ENCODE measurements around the gene FAM168A. TPM values are rescaled to one million over a fixed set of nuclear protein-coding genes. Genes with fewer than 3 reads are reported as not detected.

FAM168A gene
- total and polyA plus RNA-seq, 4 donors, result 4.8 to 14.6 (median 9.1) TPM

GRCh38 chr11:73633999-73634398, 36.1 kb upstream of the FAM168A start:
- TF ChIP-seq JUND (IDR thresholded peaks at IDR 0.05), result no peak
- no peak for TF ChIP-seq NR2F2 (IDR thresholded peaks at IDR 0.05)
- TF ChIP-seq, protein P1, sequence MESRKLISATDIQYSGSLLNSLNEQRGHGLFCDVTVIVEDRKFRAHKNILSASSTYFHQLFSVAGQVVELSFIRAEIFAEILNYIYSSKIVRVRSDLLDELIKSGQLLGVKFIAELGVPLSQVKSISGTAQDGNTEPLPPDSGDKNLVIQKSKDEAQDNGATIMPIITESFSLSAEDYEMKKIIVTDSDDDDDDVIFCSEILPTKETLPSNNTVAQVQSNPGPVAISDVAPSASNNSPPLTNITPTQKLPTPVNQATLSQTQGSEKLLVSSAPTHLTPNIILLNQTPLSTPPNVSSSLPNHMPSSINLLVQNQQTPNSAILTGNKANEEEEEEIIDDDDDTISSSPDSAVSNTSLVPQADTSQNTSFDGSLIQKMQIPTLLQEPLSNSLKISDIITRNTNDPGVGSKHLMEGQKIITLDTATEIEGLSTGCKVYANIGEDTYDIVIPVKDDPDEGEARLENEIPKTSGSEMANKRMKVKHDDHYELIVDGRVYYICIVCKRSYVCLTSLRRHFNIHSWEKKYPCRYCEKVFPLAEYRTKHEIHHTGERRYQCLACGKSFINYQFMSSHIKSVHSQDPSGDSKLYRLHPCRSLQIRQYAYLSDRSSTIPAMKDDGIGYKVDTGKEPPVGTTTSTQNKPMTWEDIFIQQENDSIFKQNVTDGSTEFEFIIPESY (IDR thresholded peaks at IDR 0.05), result no peak
- TF ChIP-seq, protein P2, sequence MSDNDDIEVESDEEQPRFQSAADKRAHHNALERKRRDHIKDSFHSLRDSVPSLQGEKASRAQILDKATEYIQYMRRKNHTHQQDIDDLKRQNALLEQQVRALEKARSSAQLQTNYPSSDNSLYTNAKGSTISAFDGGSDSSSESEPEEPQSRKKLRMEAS (IDR thresholded peaks at IDR 0.05), result no peak
- TF ChIP-seq FOXA2 (IDR thresholded peaks at IDR 0.05), result no peak
- TF ChIP-seq RAD21 (IDR thresholded peaks at IDR 0.05), result no peak
- TF ChIP-seq, protein P3, sequence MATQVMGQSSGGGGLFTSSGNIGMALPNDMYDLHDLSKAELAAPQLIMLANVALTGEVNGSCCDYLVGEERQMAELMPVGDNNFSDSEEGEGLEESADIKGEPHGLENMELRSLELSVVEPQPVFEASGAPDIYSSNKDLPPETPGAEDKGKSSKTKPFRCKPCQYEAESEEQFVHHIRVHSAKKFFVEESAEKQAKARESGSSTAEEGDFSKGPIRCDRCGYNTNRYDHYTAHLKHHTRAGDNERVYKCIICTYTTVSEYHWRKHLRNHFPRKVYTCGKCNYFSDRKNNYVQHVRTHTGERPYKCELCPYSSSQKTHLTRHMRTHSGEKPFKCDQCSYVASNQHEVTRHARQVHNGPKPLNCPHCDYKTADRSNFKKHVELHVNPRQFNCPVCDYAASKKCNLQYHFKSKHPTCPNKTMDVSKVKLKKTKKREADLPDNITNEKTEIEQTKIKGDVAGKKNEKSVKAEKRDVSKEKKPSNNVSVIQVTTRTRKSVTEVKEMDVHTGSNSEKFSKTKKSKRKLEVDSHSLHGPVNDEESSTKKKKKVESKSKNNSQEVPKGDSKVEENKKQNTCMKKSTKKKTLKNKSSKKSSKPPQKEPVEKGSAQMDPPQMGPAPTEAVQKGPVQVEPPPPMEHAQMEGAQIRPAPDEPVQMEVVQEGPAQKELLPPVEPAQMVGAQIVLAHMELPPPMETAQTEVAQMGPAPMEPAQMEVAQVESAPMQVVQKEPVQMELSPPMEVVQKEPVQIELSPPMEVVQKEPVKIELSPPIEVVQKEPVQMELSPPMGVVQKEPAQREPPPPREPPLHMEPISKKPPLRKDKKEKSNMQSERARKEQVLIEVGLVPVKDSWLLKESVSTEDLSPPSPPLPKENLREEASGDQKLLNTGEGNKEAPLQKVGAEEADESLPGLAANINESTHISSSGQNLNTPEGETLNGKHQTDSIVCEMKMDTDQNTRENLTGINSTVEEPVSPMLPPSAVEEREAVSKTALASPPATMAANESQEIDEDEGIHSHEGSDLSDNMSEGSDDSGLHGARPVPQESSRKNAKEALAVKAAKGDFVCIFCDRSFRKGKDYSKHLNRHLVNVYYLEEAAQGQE (IDR thresholded peaks at IDR 0.05), result no peak
- TF ChIP-seq TAF1 (conservative IDR thresholded peaks at IDR 0.05), result no peak
- TF ChIP-seq GABPA (IDR thresholded peaks at IDR 0.05 in 1 of 2, conservative IDR thresholded peaks at IDR 0.05 in 1 of 2), result no peak
- no peak for TF ChIP-seq SP1 (IDR thresholded peaks at IDR 0.05)
- TF ChIP-seq YY1 (IDR thresholded peaks at IDR 0.05), result no peak
- TF ChIP-seq ATF3 (IDR thresholded peaks at IDR 0.05), result no peak
- TF ChIP-seq, protein P4, sequence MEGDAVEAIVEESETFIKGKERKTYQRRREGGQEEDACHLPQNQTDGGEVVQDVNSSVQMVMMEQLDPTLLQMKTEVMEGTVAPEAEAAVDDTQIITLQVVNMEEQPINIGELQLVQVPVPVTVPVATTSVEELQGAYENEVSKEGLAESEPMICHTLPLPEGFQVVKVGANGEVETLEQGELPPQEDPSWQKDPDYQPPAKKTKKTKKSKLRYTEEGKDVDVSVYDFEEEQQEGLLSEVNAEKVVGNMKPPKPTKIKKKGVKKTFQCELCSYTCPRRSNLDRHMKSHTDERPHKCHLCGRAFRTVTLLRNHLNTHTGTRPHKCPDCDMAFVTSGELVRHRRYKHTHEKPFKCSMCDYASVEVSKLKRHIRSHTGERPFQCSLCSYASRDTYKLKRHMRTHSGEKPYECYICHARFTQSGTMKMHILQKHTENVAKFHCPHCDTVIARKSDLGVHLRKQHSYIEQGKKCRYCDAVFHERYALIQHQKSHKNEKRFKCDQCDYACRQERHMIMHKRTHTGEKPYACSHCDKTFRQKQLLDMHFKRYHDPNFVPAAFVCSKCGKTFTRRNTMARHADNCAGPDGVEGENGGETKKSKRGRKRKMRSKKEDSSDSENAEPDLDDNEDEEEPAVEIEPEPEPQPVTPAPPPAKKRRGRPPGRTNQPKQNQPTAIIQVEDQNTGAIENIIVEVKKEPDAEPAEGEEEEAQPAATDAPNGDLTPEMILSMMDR (IDR thresholded peaks at IDR 0.05; ENCODE audit: low read depth, low read length, missing input control), result no peak
- no peak for TF ChIP-seq RXRA (IDR thresholded peaks at IDR 0.05)
- TF ChIP-seq EGR1 (IDR thresholded peaks at IDR 0.05; ENCODE audit: low read depth in 2 of 2), result no peak
- no peak for TF ChIP-seq FOXA1 (IDR thresholded peaks at IDR 0.05)
- no peak for TF ChIP-seq HNF4A (conservative IDR thresholded peaks at IDR 0.05)
- no peak for TF ChIP-seq HNF4G (IDR thresholded peaks at IDR 0.05)
- no peak overlapping the region for H3K4me3 ChIP-seq (ENCODE audit: low read depth in 1 of 3, low read length in 3 of 3)
- DNase-seq (ENCODE audit: low spot score), result no peak
- no peaks in the 10 kb centered on the region for H3K27me3 ChIP-seq (ENCODE audit: control insufficient read depth in 4 of 4, insufficient read depth in 4 of 4, low read length in 3 of 4)
- no peaks in the 10 kb centered on the region for H3K36me3 ChIP-seq (ENCODE audit: control insufficient read depth in 4 of 4, insufficient read depth in 3 of 4, low read depth in 1 of 4, low read length in 3 of 4)
- H3K27ac ChIP-seq (ENCODE audit: low read depth in 1 of 2, low read length in 2 of 2), result no peak overlapping the region
- no peak overlapping the region for H3K9ac ChIP-seq (ENCODE audit: low read depth in 1 of 2, low read length in 2 of 2)
- WGBS, result 88% methylated on average over 2 of the region's 2 CpGs
- H3K9me3 ChIP-seq (ENCODE audit: control insufficient read depth in 4 of 4, low read length in 3 of 4), result no peaks in the 10 kb centered on the region
- no peaks in the 10 kb centered on the region for H3K4me1 ChIP-seq (ENCODE audit: control insufficient read depth in 4 of 4, insufficient read depth in 4 of 4, low read length in 3 of 4)

Data from liver (tissue), 9 donors.